CD4-positive, alpha-beta memory T cell (primary cell): Measurements from ENCODE around the gene SH2D4B. TPM values are rescaled to one million over a fixed set of nuclear protein-coding genes. Genes with fewer than 3 reads are reported as not detected.

ENCODE experiments used
- CTCF ChIA-PET: fragments of 350-600 bp; sonication (Branson Sonifier 250); formaldehyde crosslinking; loops from one replicate; lab custom pipeline; 2021; ENCODE audit warnings: inconsistent platforms; ENCODE audit not compliant: partially characterized antibody; lab: Charles Lee
- POLR2A ChIA-PET: fragments of 350-600 bp; sonication (Branson Sonifier 250); formaldehyde crosslinking; loops from one replicate; lab custom pipeline; 2021; ENCODE audit not compliant: partially characterized antibody; lab: Charles Lee
- DNase-seq, 5 donors: peaks; one replicate each; pipeline versions ENCODE4 v3.0.0 to v3.0.0-alpha.2; 2020 to 2022; ENCODE audit warnings: mixed read lengths in 1 of 5
- H3K27ac ChIP-seq: one replicate; pipeline ENCODE4 v1.7.0; 2013; ENCODE audit warnings: low read depth, low read length
- H3K27me3 ChIP-seq: 2 replicates; pipeline ENCODE4 v1.7.0; 2013; ENCODE audit warnings: mild to moderate bottlenecking, low read length, moderate library complexity; ENCODE audit not compliant: insufficient read depth
- H3K36me3 ChIP-seq: 2 replicates; pipeline ENCODE4 v1.7.0; 2013; ENCODE audit warnings: mild to moderate bottlenecking, low read length, moderate library complexity; ENCODE audit not compliant: insufficient read depth
- H3K4me1 ChIP-seq: 2 replicates; pipeline ENCODE4 v1.7.0; 2013; ENCODE audit warnings: mild to moderate bottlenecking, low read length, moderate library complexity; ENCODE audit not compliant: insufficient read depth
- H3K4me3 ChIP-seq, 2 donors: one replicate each; pipeline ENCODE4 v1.7.0; 2013; ENCODE audit warnings: low read length in 2 of 2, mild to moderate bottlenecking in 1 of 2
- H3K9me3 ChIP-seq, 2 donors: one replicate each; pipeline ENCODE4 v1.7.0; 2013; ENCODE audit warnings: low read length in 2 of 2, control low read depth in 1 of 2; ENCODE audit not compliant: control insufficient read depth in 1 of 2
- H3K27ac Mint-ChIP-seq, 7 donors: one replicate each; pipeline ENCODE4 v1.8.0; 2020 to 2021; ENCODE audit warnings: mixed read lengths in 7 of 7, mild to moderate bottlenecking in 6 of 7, inconsistent platforms in 3 of 7, moderate library complexity in 3 of 7
- H3K27me3 Mint-ChIP-seq, 2 donors: one replicate each; pipeline ENCODE4 v1.8.0; 2020 to 2021; ENCODE audit warnings: mixed read lengths in 2 of 2
- H3K36me3 Mint-ChIP-seq, 2 donors: one replicate each; pipeline ENCODE4 v1.8.0; 2020 to 2021; ENCODE audit warnings: mixed read lengths in 2 of 2, inconsistent platforms in 1 of 2, mild to moderate bottlenecking in 1 of 2
- H3K4me1 Mint-ChIP-seq, 4 donors: one replicate each; pipeline ENCODE4 v1.8.0; 2020 to 2021; ENCODE audit warnings: mixed read lengths in 4 of 4, mild to moderate bottlenecking in 1 of 4
- H3K4me3 Mint-ChIP-seq, 8 donors: one replicate each; pipeline ENCODE4 v1.8.0; 2020 to 2021; ENCODE audit warnings: mixed read lengths in 8 of 8, mild to moderate bottlenecking in 7 of 8, moderate library complexity in 6 of 8, inconsistent platforms in 3 of 8
- H3K9me3 Mint-ChIP-seq, 8 donors: one replicate each; pipeline ENCODE4 v1.8.0; 2020 to 2021; ENCODE audit warnings: mixed read lengths in 8 of 8, mild to moderate bottlenecking in 5 of 8, inconsistent platforms in 3 of 8, moderate library complexity in 1 of 8
- intact Hi-C: fragments of 100-400 bp; cut with micrococcal nuclease; formaldehyde crosslinking; loops from one replicate; pipeline ENCODE4 v1.15.1; 2023
- polyA plus RNA-seq, 2 donors: library from polyadenylated mRNA; unstranded; fragments of 300-500 nt; fragmentation: Illumina TruSeq; gene quantifications; one replicate each; pipeline ENCODE4 v1.2.3, GENCODE V29; 2021
- total RNA-seq, 2 experiments: library from RNA; stranded (reverse); gene quantifications; one replicate each; pipeline ENCODE4 v1.2.3, GENCODE V29; 2021

SH2D4B gene
- total and polyA plus RNA-seq, 4 experiments from 2014 or later, result 0.17 TPM; not detected in 2

GRCh38 chr10:80619036-80619435, 81.3 kb downstream of the SH2D4B start:
- no peaks in the 10 kb centered on the region for H3K9me3 ChIP-seq
- no peak overlapping the region for H3K4me3 ChIP-seq
- Mint-ChIP-seq H3K4me3 (no peak overlapping the region), H3K27me3 (peaks cover 0 to 2% of the 10 kb centered on the region in 2 donors), H3K4me1 (no peaks in the 10 kb centered on the region), H3K27ac (no peak overlapping the region), H3K36me3 (no peaks in the 10 kb centered on the region), H3K9me3 (no peaks in the 10 kb centered on the region)
- no peaks in the 10 kb centered on the region for H3K36me3 ChIP-seq
- no peaks in the 10 kb centered on the region for H3K4me1 ChIP-seq
- POLR2A ChIA-PET, result no interaction called here
- DNase-seq, result no peak
- H3K27me3 ChIP-seq, result no peaks in the 10 kb centered on the region
- CTCF ChIA-PET, result interaction anchor here (1.3 to 2.4 kb wide), 3 partner anchors 20 to 44 kb away, joined by 3 to 9 read pairs (median 8); no protein-coding TSS in a partner anchor
- intact Hi-C loops, result no loop called here
- H3K27ac ChIP-seq, result no peak overlapping the region

- Mint-ChIP-seq H3K27me3 (no peaks in the 10 kb centered on the region), H3K27ac (no peak overlapping the region), H3K36me3 (no peaks in the 10 kb centered on the region), H3K9me3 (peaks cover 0 to 3% (median 0%) of the 10 kb centered on the region in 8 donors), H3K4me3 (no peak overlapping the region), H3K4me1 (no peaks in the 10 kb centered on the region)
- ChIA-PET POLR2A (no interaction called here), CTCF (interaction anchor here (2.4 kb wide), 1 partner anchor 40 kb away, joined by 7 read pairs; no protein-coding TSS in a partner anchor)
- Histone ChIP-seq H3K27me3 (no peaks in the 10 kb centered on the region), H3K9me3 (no peaks in the 10 kb centered on the region), H3K36me3 (no peaks in the 10 kb centered on the region), H3K4me1 (no peaks in the 10 kb centered on the region), H3K4me3 (no peak overlapping the region), H3K27ac (no peak overlapping the region)
- intact Hi-C loops, result no loop called here
- DNase-seq, result no peak
Observed at GRCh38 chr10:80622153-80622552, 84.5 kb downstream of the SH2D4B start.

GRCh38 chr10:80630324-80630723, 92.6 kb downstream of the SH2D4B start:
- no peaks in the 10 kb centered on the region for H3K36me3 Mint-ChIP-seq
- CTCF ChIA-PET, result no interaction called here
- H3K27ac ChIP-seq, result no peak overlapping the region
- H3K4me1 Mint-ChIP-seq, result no peaks in the 10 kb centered on the region
- peaks cover 0 to 4% (median 0%) of the 10 kb centered on the region in 8 donors for H3K9me3 Mint-ChIP-seq
- no peaks in the 10 kb centered on the region for H3K27me3 ChIP-seq
- intact Hi-C loops, result no loop called here
- no peak overlapping the region for H3K4me3 ChIP-seq
- no peaks in the 10 kb centered on the region for H3K27me3 Mint-ChIP-seq
- H3K4me1 ChIP-seq, result no peaks in the 10 kb centered on the region
- no peak for DNase-seq
- POLR2A ChIA-PET, result no interaction called here
- no peak overlapping the region for H3K27ac Mint-ChIP-seq
- H3K36me3 ChIP-seq, result no peaks in the 10 kb centered on the region
- no peak overlapping the region for H3K4me3 Mint-ChIP-seq
- no peaks in the 10 kb centered on the region for H3K9me3 ChIP-seq

- intact Hi-C loops, result no loop called here
- Mint-ChIP-seq H3K27me3 (peaks cover 0 to 2% of the 10 kb centered on the region in 2 donors), H3K9me3 (peaks cover 0 to 5% (median 2%) of the 10 kb centered on the region in 8 donors), H3K27ac (no peak overlapping the region), H3K36me3 (no peaks in the 10 kb centered on the region), H3K4me1 (no peaks in the 10 kb centered on the region), H3K4me3 (no peak overlapping the region)
- Histone ChIP-seq H3K4me3 (no peak overlapping the region), H3K4me1 (no peaks in the 10 kb centered on the region), H3K27ac (no peak overlapping the region), H3K27me3 (no peaks in the 10 kb centered on the region), H3K36me3 (no peaks in the 10 kb centered on the region), H3K9me3 (no peaks in the 10 kb centered on the region)
- no peak for DNase-seq
- ChIA-PET POLR2A (no interaction called here), CTCF (no interaction called here)
Observed at GRCh38 chr10:80632742-80633141, 95.0 kb downstream of the SH2D4B start.

- Mint-ChIP-seq H3K4me3 (no peak overlapping the region), H3K4me1 (no peaks in the 10 kb centered on the region), H3K27me3 (peaks cover 1 to 4% of the 10 kb centered on the region in 2 donors), H3K27ac (no peak overlapping the region), H3K9me3 (peaks cover 0 to 5% (median 2%) of the 10 kb centered on the region in 8 donors), H3K36me3 (no peaks in the 10 kb centered on the region)
- intact Hi-C loops, result no loop called here
- Histone ChIP-seq H3K9me3 (no peaks in the 10 kb centered on the region), H3K27me3 (no peaks in the 10 kb centered on the region), H3K4me3 (no peak overlapping the region), H3K27ac (no peak overlapping the region), H3K4me1 (no peaks in the 10 kb centered on the region), H3K36me3 (no peaks in the 10 kb centered on the region)
- no peak for DNase-seq
- POLR2A ChIA-PET, result no interaction called here
- CTCF ChIA-PET, result no interaction called here
Observed at GRCh38 chr10:80633383-80633860, 95.7 kb downstream of the SH2D4B start.

GRCh38 chr10:80633910-80634309, 96.2 kb downstream of the SH2D4B start:
- no peaks in the 10 kb centered on the region for H3K4me1 Mint-ChIP-seq
- ChIA-PET POLR2A (no interaction called here), CTCF (no interaction called here)
- peaks cover 0 to 5% (median 2%) of the 10 kb centered on the region in 8 donors for H3K9me3 Mint-ChIP-seq
- H3K36me3 Mint-ChIP-seq, result no peaks in the 10 kb centered on the region
- no peaks in the 10 kb centered on the region for H3K27me3 ChIP-seq
- DNase-seq, result no peak
- H3K27me3 Mint-ChIP-seq, result peaks cover 3 to 6% of the 10 kb centered on the region in 2 donors
- intact Hi-C loops, result no loop called here
- H3K4me3 ChIP-seq, result no peak overlapping the region
- H3K27ac Mint-ChIP-seq, result no peak overlapping the region
- no peaks in the 10 kb centered on the region for H3K9me3 ChIP-seq
- no peaks in the 10 kb centered on the region for H3K4me1 ChIP-seq
- H3K36me3 ChIP-seq, result no peaks in the 10 kb centered on the region
- H3K27ac ChIP-seq, result no peak overlapping the region
- no peak overlapping the region for H3K4me3 Mint-ChIP-seq

GRCh38 chr10:80642661-80643060, 105.0 kb downstream of the SH2D4B start:
- Mint-ChIP-seq H3K27ac (no peak overlapping the region), H3K9me3 (peaks cover 0 to 7% (median 0%) of the 10 kb centered on the region in 8 donors), H3K4me3 (no peak overlapping the region), H3K36me3 (no peaks in the 10 kb centered on the region), H3K4me1 (no peaks in the 10 kb centered on the region), H3K27me3 (peaks cover 18 to 27% of the 10 kb centered on the region in 2 donors)
- Histone ChIP-seq H3K36me3 (no peaks in the 10 kb centered on the region), H3K4me1 (no peaks in the 10 kb centered on the region), H3K9me3 (no peaks in the 10 kb centered on the region), H3K27ac (no peak overlapping the region), H3K27me3 (no peaks in the 10 kb centered on the region), H3K4me3 (no peak overlapping the region)
- ChIA-PET POLR2A (no interaction called here), CTCF (interaction anchor here (2.0 kb wide), 1 partner anchor 20 kb away, joined by 7 read pairs; no protein-coding TSS in a partner anchor)
- intact Hi-C loops, result no loop called here
- no peak for DNase-seq
